GM23338 (cell line): Measurements from ENCODE around the gene LTV1. TPM values are rescaled to one million over a fixed set of nuclear protein-coding genes. Genes with fewer than 3 reads are reported as not detected.

Source experiments
- ATAC-seq: fragments of 200-7000 bp; cut with Tn5 transposase; 3 replicates; pipeline ENCODE4 v1.9.1; 2020
- DNase-seq: peaks from one replicate; pipeline ENCODE4 v3.0.0-alpha.2; 2015; ENCODE audit warnings: low spot score
- H2AFZ ChIP-seq: fragments of 200-600 bp; sonication (generic); 2 replicates; pipeline ENCODE4 v1.8.0; 2016; ENCODE audit warnings: antibody characterized with exemption, mild to moderate bottlenecking, moderate library complexity
- H3F3A ChIP-seq: fragments of 200-600 bp; sonication (generic); replicated peaks from 2 replicates; pipeline ENCODE4 v1.8.0; 2017; ENCODE audit warnings: antibody characterized with exemption, mixed run types, low read depth
- H3K27ac ChIP-seq: fragments of 200-600 bp; sonication (generic); 2 replicates; pipeline ENCODE4 v1.6.1; 2016; ENCODE audit warnings: low read depth
- H3K27me3 ChIP-seq: fragments of 200-600 bp; sonication (generic); 2 replicates; pipeline ENCODE4 v1.8.0; 2016; ENCODE audit warnings: mild to moderate bottlenecking, mixed run types, moderate library complexity; ENCODE audit not compliant: insufficient read depth
- H3K36me3 ChIP-seq: fragments of 200-600 bp; sonication (generic); 2 replicates; pipeline ENCODE4 v1.8.0; 2016; ENCODE audit warnings: mild to moderate bottlenecking; ENCODE audit not compliant: insufficient read depth
- H3K4me1 ChIP-seq: fragments of 200-600 bp; sonication (generic); 2 replicates; pipeline ENCODE4 v1.8.0; 2016; ENCODE audit warnings: mild to moderate bottlenecking, moderate library complexity; ENCODE audit not compliant: insufficient read depth
- H3K4me2 ChIP-seq: fragments of 200-600 bp; sonication (generic); 2 replicates; pipeline ENCODE4 v1.7.1; 2017; ENCODE audit warnings: mixed run types
- H3K4me3 ChIP-seq: fragments of 200-600 bp; sonication (generic); 2 replicates; pipeline ENCODE4 v1.6.1; 2016; ENCODE audit warnings: mixed run types
- H3K79me2 ChIP-seq: fragments of 200-600 bp; sonication (generic); replicated peaks from 2 replicates; pipeline ENCODE4 v1.8.0; 2017; ENCODE audit warnings: mild to moderate bottlenecking; ENCODE audit not compliant: insufficient read depth
- H3K9me2 ChIP-seq: fragments of 200-600 bp; sonication (generic); 2 replicates; pipeline ENCODE4 v1.8.0; 2017; ENCODE audit not compliant: insufficient read depth
- H4K20me1 ChIP-seq: fragments of 200-600 bp; sonication (generic); replicated peaks from 2 replicates; pipeline ENCODE4 v1.8.0; 2017; ENCODE audit warnings: mild to moderate bottlenecking; ENCODE audit not compliant: insufficient read depth
- H3K27ac Mint-ChIP-seq: 2 replicates; pipeline ENCODE4 v1.8.0; 2020; ENCODE audit warnings: inconsistent platforms, mild to moderate bottlenecking, moderate library complexity, mixed read lengths
- H3K27me3 Mint-ChIP-seq: 3 replicates; pipeline ENCODE4 v1.8.0; 2022; ENCODE audit warnings: low read depth, mild to moderate bottlenecking, moderate library complexity, mixed read lengths, inconsistent platforms; ENCODE audit not compliant: insufficient read depth, poor library complexity
- H3K36me3 Mint-ChIP-seq: 3 replicates; pipeline ENCODE4 v1.8.0; 2021; ENCODE audit warnings: low read depth, mild to moderate bottlenecking, inconsistent platforms, moderate library complexity, mixed read lengths
- H3K4me1 Mint-ChIP-seq: 3 replicates; pipeline ENCODE4 v1.8.0; 2020; ENCODE audit warnings: mild to moderate bottlenecking, inconsistent platforms, mixed read lengths
- H3K4me3 Mint-ChIP-seq: 3 replicates; pipeline ENCODE4 v1.8.0; 2021; ENCODE audit warnings: moderate library complexity, mild to moderate bottlenecking, inconsistent platforms, mixed read lengths
- H3K9me3 Mint-ChIP-seq: 3 replicates; pipeline ENCODE4 v1.8.0; 2020; ENCODE audit warnings: moderate library complexity, mild to moderate bottlenecking, inconsistent platforms, mixed read lengths
- CREB1 ChIP-seq: fragments of 250-450 bp; sonication (Bioruptor Pico); IDR thresholded peaks from 2 replicates; pipeline ENCODE4 v1.5.0; 2020; ENCODE audit warnings: low read depth, mild to moderate bottlenecking, moderate library complexity
- EZH2 ChIP-seq: fragments of 200-600 bp; sonication (generic); IDR thresholded peaks from one replicate; pipeline ENCODE4 v1.8.0; 2017; ENCODE audit warnings: antibody characterized with exemption, mild to moderate bottlenecking, low read depth; ENCODE audit not compliant: unreplicated experiment
- EZH2phosphoT487 ChIP-seq: fragments of 200-600 bp; sonication (generic); IDR thresholded peaks from one replicate; pipeline ENCODE4 v1.8.1; 2018; ENCODE audit warnings: antibody characterized with exemption; ENCODE audit not compliant: unreplicated experiment
- JUNB ChIP-seq: IDR thresholded peaks from one replicate; pipeline ENCODE4 v1.6.1; 2016; ENCODE audit warnings: antibody characterized with exemption; ENCODE audit not compliant: unreplicated experiment
- NANOG ChIP-seq: IDR thresholded peaks from 2 replicates; pipeline ENCODE4 v1.6.1; 2016; ENCODE audit warnings: antibody characterized with exemption, borderline replicate concordance
- POLR2AphosphoS5 ChIP-seq: IDR thresholded peaks from 2 replicates; pipeline ENCODE4 v1.6.1; 2016; ENCODE audit warnings: antibody characterized with exemption, low read depth
- STAT1 ChIP-seq: IDR thresholded peaks from one replicate; pipeline ENCODE4 v1.6.1; 2016; ENCODE audit warnings: antibody characterized with exemption; ENCODE audit not compliant: unreplicated experiment
- ZNF114 ChIP-seq: fragments of 250-450 bp; sonication (Bioruptor Pico); IDR thresholded peaks from 2 replicates; pipeline ENCODE4 v1.5.0; 2020; ENCODE audit warnings: mild to moderate bottlenecking, moderate library complexity
- ZNF331 ChIP-seq: fragments of 250-450 bp; sonication (Bioruptor Pico); IDR thresholded peaks from 2 replicates; pipeline ENCODE4 v1.5.0; 2020; ENCODE audit warnings: low read depth, mild to moderate bottlenecking, moderate library complexity
- polyA plus RNA-seq: library from polyadenylated mRNA; unstranded; fragments of >200 nt; fragmentation: Nextera tagmentation; extraction: Ambion mirVana; gene quantifications from 2 replicates; pipeline ENCODE4 v1.2.1, GENCODE V29; 2016
- total RNA-seq: library from RNA; depleted of rRNA; stranded (reverse); fragments of >200 nt; shearing (Covaris generic); gene quantifications from 2 replicates; pipeline ENCODE4 v1.2.3, GENCODE V29; 2014
- TF ChIP-seq, protein P1 (sequence below), 2 experiments: fragments of 200-600 bp in 1 of 2; sonication (generic) in 1 of 2; conservative IDR thresholded peaks; 2 replicates each; pipeline versions ENCODE4 v1.5.1 to v1.6.1; 2016 to 2017; ENCODE audit warnings: antibody characterized with exemption in 2 of 2, low read depth in 2 of 2, mild to moderate bottlenecking in 2 of 2, moderate library complexity in 1 of 2
- TF ChIP-seq, protein P2 (sequence below): fragments of 250-450 bp; sonication (Bioruptor Pico); IDR thresholded peaks from 2 replicates; pipeline ENCODE4 v1.5.0; 2020; ENCODE audit warnings: mild to moderate bottlenecking, moderate library complexity
- TF ChIP-seq, protein P3 (sequence below): IDR thresholded peaks from one replicate; pipeline ENCODE4 v1.6.1; 2018; ENCODE audit warnings: antibody characterized with exemption; ENCODE audit not compliant: unreplicated experiment
- TF ChIP-seq, protein P4 (sequence below): IDR thresholded peaks from 2 replicates; pipeline ENCODE4 v1.6.1; 2016; ENCODE audit warnings: antibody characterized with exemption

LTV1 gene
- total and polyA plus RNA-seq, 2 experiments from 2014 or later: 36.5 to 72.4 TPM

DNA sequence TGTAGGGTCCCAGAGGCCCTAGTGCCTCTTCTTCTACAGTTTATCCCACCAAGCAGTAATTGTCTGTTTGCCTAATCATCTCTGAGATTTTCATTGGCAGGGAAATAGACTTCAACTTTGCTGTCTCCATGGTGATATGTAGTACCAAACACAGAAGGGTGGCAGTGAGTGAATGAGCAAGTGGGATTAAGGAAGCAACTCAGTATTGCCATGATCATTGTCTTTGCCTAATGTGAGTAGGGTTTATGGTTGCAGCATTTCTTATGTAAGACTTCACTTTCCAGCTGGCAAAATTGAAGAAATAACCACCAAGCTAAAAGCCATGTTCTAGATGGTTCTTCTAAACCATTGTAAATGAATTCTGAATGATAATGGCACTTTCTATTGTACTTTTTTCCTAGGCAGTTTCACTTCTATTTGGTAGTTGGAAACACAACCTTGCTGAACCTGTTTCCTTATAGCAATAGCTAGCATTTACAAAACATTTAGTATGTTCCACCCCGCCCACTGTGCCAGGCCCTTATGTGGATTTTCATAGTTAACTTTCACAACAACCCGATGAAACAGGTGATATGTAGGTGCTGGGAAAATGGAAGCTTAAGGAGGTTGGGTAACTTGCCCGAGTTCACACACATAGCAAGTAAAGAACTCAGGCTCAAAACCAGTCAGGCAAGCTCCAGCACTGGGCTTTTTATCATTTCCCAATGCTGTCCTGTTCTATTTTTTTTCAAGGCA, 53.2 kb downstream of the LTV1 start:
- no peaks in the 10 kb centered on the region for H3K27me3 Mint-ChIP-seq

More for the DNA sequence above, 53.2 kb downstream of the LTV1 start:
- H3K27ac Mint-ChIP-seq: no peak overlapping the region
- peaks cover 6% of the 10 kb centered on the region; the same call in 1 of the 2 replicates for H3K4me1 ChIP-seq
- no peaks in the 10 kb centered on the region for H3K9me3 Mint-ChIP-seq
- no peak for DNase-seq
- no peak overlapping the region for H3K4me3 Mint-ChIP-seq
- H3K27ac ChIP-seq: no peak overlapping the region
- H2AFZ ChIP-seq: peak overlapping the region; percentile 5; the same call in 1 of the 2 replicates
- no peaks in the 10 kb centered on the region for H3K36me3 Mint-ChIP-seq
- no peaks in the 10 kb centered on the region for H4K20me1 ChIP-seq
- H3K4me2 ChIP-seq: no peak overlapping the region
- no peaks in the 10 kb centered on the region for H3F3A ChIP-seq
- H3K27me3 ChIP-seq: no peaks in the 10 kb centered on the region
- no peak for ATAC-seq
- no peak for TF ChIP-seq ZNF331 (CRISPR knock-in tag)
- TF ChIP-seq, protein P1, sequence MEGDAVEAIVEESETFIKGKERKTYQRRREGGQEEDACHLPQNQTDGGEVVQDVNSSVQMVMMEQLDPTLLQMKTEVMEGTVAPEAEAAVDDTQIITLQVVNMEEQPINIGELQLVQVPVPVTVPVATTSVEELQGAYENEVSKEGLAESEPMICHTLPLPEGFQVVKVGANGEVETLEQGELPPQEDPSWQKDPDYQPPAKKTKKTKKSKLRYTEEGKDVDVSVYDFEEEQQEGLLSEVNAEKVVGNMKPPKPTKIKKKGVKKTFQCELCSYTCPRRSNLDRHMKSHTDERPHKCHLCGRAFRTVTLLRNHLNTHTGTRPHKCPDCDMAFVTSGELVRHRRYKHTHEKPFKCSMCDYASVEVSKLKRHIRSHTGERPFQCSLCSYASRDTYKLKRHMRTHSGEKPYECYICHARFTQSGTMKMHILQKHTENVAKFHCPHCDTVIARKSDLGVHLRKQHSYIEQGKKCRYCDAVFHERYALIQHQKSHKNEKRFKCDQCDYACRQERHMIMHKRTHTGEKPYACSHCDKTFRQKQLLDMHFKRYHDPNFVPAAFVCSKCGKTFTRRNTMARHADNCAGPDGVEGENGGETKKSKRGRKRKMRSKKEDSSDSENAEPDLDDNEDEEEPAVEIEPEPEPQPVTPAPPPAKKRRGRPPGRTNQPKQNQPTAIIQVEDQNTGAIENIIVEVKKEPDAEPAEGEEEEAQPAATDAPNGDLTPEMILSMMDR (conservative IDR thresholded peaks at IDR 0.05; ENCODE audit: low read depth in 2 of 2): no peak
- TF ChIP-seq STAT1: no peak
- TF ChIP-seq POLR2AphosphoS5: no peak
- TF ChIP-seq EZH2phosphoT487: no peak
- TF ChIP-seq, protein P2, sequence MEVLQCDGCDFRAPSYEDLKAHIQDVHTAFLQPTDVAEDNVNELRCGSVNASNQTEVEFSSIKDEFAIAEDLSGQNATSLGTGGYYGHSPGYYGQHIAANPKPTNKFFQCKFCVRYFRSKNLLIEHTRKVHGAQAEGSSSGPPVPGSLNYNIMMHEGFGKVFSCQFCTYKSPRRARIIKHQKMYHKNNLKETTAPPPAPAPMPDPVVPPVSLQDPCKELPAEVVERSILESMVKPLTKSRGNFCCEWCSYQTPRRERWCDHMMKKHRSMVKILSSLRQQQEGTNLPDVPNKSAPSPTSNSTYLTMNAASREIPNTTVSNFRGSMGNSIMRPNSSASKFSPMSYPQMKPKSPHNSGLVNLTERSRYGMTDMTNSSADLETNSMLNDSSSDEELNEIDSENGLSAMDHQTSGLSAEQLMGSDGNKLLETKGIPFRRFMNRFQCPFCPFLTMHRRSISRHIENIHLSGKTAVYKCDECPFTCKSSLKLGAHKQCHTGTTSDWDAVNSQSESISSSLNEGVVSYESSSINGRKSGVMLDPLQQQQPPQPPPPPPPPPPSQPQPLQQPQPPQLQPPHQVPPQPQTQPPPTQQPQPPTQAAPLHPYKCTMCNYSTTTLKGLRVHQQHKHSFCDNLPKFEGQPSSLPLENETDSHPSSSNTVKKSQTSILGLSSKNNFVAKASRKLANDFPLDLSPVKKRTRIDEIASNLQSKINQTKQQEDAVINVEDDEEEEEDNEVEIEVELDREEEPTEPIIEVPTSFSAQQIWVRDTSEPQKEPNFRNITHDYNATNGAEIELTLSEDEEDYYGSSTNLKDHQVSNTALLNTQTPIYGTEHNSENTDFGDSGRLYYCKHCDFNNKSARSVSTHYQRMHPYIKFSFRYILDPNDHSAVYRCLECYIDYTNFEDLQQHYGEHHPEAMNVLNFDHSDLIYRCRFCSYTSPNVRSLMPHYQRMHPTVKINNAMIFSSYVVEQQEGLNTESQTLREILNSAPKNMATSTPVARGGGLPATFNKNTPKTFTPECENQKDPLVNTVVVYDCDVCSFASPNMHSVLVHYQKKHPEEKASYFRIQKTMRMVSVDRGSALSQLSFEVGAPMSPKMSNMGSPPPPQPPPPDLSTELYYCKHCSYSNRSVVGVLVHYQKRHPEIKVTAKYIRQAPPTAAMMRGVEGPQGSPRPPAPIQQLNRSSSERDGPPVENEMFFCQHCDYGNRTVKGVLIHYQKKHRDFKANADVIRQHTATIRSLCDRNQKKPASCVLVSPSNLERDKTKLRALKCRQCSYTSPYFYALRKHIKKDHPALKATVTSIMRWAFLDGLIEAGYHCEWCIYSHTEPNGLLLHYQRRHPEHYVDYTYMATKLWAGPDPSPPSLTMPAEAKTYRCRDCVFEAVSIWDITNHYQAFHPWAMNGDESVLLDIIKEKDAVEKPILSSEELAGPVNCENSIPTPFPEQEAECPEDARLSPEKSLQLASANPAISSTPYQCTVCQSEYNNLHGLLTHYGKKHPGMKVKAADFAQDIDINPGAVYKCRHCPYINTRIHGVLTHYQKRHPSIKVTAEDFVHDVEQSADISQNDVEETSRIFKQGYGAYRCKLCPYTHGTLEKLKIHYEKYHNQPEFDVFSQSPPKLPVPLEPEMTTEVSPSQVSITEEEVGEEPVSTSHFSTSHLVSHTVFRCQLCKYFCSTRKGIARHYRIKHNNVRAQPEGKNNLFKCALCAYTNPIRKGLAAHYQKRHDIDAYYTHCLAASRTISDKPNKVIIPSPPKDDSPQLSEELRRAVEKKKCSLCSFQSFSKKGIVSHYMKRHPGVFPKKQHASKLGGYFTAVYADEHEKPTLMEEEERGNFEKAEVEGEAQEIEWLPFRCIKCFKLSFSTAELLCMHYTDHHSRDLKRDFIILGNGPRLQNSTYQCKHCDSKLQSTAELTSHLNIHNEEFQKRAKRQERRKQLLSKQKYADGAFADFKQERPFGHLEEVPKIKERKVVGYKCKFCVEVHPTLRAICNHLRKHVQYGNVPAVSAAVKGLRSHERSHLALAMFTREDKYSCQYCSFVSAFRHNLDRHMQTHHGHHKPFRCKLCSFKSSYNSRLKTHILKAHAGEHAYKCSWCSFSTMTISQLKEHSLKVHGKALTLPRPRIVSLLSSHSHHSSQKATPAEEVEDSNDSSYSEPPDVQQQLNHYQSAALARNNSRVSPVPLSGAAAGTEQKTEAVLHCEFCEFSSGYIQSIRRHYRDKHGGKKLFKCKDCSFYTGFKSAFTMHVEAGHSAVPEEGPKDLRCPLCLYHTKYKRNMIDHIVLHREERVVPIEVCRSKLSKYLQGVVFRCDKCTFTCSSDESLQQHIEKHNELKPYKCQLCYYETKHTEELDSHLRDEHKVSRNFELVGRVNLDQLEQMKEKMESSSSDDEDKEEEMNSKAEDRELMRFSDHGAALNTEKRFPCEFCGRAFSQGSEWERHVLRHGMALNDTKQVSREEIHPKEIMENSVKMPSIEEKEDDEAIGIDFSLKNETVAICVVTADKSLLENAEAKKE (CRISPR knock-in tag): no peak
- TF ChIP-seq, protein P3, sequence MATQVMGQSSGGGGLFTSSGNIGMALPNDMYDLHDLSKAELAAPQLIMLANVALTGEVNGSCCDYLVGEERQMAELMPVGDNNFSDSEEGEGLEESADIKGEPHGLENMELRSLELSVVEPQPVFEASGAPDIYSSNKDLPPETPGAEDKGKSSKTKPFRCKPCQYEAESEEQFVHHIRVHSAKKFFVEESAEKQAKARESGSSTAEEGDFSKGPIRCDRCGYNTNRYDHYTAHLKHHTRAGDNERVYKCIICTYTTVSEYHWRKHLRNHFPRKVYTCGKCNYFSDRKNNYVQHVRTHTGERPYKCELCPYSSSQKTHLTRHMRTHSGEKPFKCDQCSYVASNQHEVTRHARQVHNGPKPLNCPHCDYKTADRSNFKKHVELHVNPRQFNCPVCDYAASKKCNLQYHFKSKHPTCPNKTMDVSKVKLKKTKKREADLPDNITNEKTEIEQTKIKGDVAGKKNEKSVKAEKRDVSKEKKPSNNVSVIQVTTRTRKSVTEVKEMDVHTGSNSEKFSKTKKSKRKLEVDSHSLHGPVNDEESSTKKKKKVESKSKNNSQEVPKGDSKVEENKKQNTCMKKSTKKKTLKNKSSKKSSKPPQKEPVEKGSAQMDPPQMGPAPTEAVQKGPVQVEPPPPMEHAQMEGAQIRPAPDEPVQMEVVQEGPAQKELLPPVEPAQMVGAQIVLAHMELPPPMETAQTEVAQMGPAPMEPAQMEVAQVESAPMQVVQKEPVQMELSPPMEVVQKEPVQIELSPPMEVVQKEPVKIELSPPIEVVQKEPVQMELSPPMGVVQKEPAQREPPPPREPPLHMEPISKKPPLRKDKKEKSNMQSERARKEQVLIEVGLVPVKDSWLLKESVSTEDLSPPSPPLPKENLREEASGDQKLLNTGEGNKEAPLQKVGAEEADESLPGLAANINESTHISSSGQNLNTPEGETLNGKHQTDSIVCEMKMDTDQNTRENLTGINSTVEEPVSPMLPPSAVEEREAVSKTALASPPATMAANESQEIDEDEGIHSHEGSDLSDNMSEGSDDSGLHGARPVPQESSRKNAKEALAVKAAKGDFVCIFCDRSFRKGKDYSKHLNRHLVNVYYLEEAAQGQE: no peak
- no peak for TF ChIP-seq CREB1 (CRISPR knock-in tag)
- no peak for TF ChIP-seq JUNB
- no peak for TF ChIP-seq ZNF114 (CRISPR knock-in tag)
- no peak for TF ChIP-seq EZH2
- TF ChIP-seq, protein P4, sequence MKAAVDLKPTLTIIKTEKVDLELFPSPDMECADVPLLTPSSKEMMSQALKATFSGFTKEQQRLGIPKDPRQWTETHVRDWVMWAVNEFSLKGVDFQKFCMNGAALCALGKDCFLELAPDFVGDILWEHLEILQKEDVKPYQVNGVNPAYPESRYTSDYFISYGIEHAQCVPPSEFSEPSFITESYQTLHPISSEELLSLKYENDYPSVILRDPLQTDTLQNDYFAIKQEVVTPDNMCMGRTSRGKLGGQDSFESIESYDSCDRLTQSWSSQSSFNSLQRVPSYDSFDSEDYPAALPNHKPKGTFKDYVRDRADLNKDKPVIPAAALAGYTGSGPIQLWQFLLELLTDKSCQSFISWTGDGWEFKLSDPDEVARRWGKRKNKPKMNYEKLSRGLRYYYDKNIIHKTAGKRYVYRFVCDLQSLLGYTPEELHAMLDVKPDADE: no peak
- TF ChIP-seq NANOG: no peak
- H3K4me1 Mint-ChIP-seq: peaks cover 7% of the 10 kb centered on the region; the same call in 2 of the 3 replicates
- no peaks in the 10 kb centered on the region for H3K79me2 ChIP-seq
- H3K4me3 ChIP-seq: no peak overlapping the region
- H3K36me3 ChIP-seq: no peaks in the 10 kb centered on the region
- no peaks in the 10 kb centered on the region; the same call in 1 of the 2 replicates for H3K9me2 ChIP-seq
